ENCODE results near the gene BORCS6. TPM values are rescaled to one million over a fixed set of nuclear protein-coding genes. Genes with fewer than 3 reads are reported as not detected.

BORCS6 gene
- total and polyA plus RNA-seq, 4 donors: 4.1 to 6.8 (median 5.7) TPM

- peak; percentile 98 for DNase-seq (ENCODE audit: low spot score)
- Histone ChIP-seq H3K9ac (ENCODE audit: low read depth in 1 of 2, low read length in 2 of 2) (peak overlapping the region; percentile 95 to 100), H3K36me3 (ENCODE audit: control insufficient read depth in 4 of 4, insufficient read depth in 3 of 4, low read depth in 1 of 4, low read length in 3 of 4) (peaks cover 2 to 10% (median 6%) of the 10 kb centered on the region in 4 donors), H3K9me3 (ENCODE audit: control insufficient read depth in 4 of 4, low read length in 3 of 4) (no peaks in the 10 kb centered on the region), H3K27ac (ENCODE audit: low read depth in 1 of 2, low read length in 2 of 2) (peak overlapping the region; percentile 97 to 99), H3K27me3 (ENCODE audit: control insufficient read depth in 4 of 4, insufficient read depth in 4 of 4, low read length in 3 of 4) (no peaks in the 10 kb centered on the region), H3K4me1 (ENCODE audit: control insufficient read depth in 4 of 4, insufficient read depth in 4 of 4, low read length in 3 of 4) (peaks cover 9 to 62% (median 41%) of the 10 kb centered on the region in 4 donors), H3K4me3 (ENCODE audit: low read depth in 1 of 3, low read length in 3 of 3) (peak overlapping the region; percentile 69 to 99 (median 89))
- no peak for TF ChIP-seq CTCF (IDR thresholded peaks at IDR 0.05; ENCODE audit: low read depth, low read length, missing input control)
- peak; percentile 96 for TF ChIP-seq FOXA1 (IDR thresholded peaks at IDR 0.05)
- peak; percentile 10 to 23 for TF ChIP-seq RAD21 (IDR thresholded peaks at IDR 0.05)
- TF ChIP-seq MAX (IDR thresholded peaks at IDR 0.05): peak; percentile 91
- TF ChIP-seq EGR1 (IDR thresholded peaks at IDR 0.05; ENCODE audit: low read depth in 2 of 2): peak; percentile 99
- TF ChIP-seq GABPA (IDR thresholded peaks at IDR 0.05 in 1 of 2, conservative IDR thresholded peaks at IDR 0.05 in 1 of 2): peak in 1 of 2 donors; percentile 86
- peak; percentile 94 for TF ChIP-seq FOXA2 (IDR thresholded peaks at IDR 0.05)
- peak; percentile 94 for TF ChIP-seq REST (IDR thresholded peaks at IDR 0.05)
- TF ChIP-seq JUND (IDR thresholded peaks at IDR 0.05): peak; percentile 70 to 84
- peak; percentile 99 for TF ChIP-seq SP1 (IDR thresholded peaks at IDR 0.05)
- TF ChIP-seq ZBTB33 (IDR thresholded peaks at IDR 0.05): peak; percentile 77
- TF ChIP-seq HNF4G (IDR thresholded peaks at IDR 0.05): peak; percentile 57
- TF ChIP-seq TAF1 (conservative IDR thresholded peaks at IDR 0.05): peak; percentile 97
- TF ChIP-seq ATF3 (IDR thresholded peaks at IDR 0.05): peak; percentile 41
- peak; percentile 94 for TF ChIP-seq YY1 (IDR thresholded peaks at IDR 0.05)
- TF ChIP-seq HNF4A (conservative IDR thresholded peaks at IDR 0.05): peak; percentile 65
- TF ChIP-seq RXRA (IDR thresholded peaks at IDR 0.05): peak; percentile 54 to 58
- peak; percentile 81 for TF ChIP-seq NR2F2 (IDR thresholded peaks at IDR 0.05)
- WGBS: under 1% methylated on average over 59 of the region's 59 CpGs
Observed at GRCh38 chr17:8156246-8156992, 33.6 kb downstream of the BORCS6 start.

All from liver (tissue), 9 donors.